Stimulated activated CD8-positive, alpha-beta memory T cell treated with anti-CD3 and anti-CD28 coated beads, Interleukin-12 subunit alpha, Interleukin-12 subunit beta, amount 100 ng/mL, for 1 hour (primary cell): ENCODE measurements around the gene ALPP.
"Not testable (repeated sequence)": the region's sequence is repeated elsewhere in the genome, so short reads cannot be mapped to it uniquely, and the experiment has no call there.

Source experiments
- DNase-seq: peaks from one replicate; pipeline ENCODE4 v3.0.0-alpha.2; 2020; ENCODE audit warnings: low read depth

The ALPP gene

DNA sequence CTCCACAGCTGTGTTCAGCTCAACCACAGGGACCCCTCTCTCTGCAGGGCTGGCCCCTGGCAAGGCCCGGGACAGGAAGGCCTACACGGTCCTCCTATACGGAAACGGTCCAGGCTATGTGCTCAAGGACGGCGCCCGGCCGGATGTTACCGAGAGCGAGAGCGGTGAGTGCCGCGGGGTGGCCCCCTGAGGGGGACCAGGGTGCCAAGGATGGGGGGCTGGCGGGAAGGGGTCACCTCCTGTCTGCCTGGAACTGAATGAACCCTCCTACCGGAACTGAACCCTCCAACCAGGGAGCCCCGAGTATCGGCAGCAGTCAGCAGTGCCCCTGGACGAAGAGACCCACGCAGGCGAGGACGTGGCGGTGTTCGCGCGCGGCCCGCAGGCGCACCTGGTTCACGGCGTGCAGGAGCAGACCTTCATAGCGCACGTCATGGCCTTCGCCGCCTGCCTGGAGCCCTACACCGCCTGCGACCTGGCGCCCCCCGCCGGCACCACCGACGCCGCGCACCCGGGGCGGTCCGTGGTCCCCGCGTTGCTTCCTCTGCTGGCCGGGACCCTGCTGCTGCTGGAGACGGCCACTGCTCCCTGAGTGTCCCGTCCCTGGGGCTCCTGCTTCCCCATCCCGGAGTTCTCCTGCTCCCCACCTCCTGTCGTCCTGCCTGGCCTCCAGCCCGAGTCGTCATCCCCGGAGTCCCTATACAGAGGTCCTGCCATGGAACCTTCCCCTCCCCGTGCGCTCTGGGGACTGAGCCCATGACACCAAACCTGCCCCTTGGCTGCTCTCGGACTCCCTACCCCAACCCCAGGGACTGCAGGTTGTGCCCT, 2.9 kb downstream of the ALPP start:
- DNase-seq = not testable (repeated sequence)

DNA sequence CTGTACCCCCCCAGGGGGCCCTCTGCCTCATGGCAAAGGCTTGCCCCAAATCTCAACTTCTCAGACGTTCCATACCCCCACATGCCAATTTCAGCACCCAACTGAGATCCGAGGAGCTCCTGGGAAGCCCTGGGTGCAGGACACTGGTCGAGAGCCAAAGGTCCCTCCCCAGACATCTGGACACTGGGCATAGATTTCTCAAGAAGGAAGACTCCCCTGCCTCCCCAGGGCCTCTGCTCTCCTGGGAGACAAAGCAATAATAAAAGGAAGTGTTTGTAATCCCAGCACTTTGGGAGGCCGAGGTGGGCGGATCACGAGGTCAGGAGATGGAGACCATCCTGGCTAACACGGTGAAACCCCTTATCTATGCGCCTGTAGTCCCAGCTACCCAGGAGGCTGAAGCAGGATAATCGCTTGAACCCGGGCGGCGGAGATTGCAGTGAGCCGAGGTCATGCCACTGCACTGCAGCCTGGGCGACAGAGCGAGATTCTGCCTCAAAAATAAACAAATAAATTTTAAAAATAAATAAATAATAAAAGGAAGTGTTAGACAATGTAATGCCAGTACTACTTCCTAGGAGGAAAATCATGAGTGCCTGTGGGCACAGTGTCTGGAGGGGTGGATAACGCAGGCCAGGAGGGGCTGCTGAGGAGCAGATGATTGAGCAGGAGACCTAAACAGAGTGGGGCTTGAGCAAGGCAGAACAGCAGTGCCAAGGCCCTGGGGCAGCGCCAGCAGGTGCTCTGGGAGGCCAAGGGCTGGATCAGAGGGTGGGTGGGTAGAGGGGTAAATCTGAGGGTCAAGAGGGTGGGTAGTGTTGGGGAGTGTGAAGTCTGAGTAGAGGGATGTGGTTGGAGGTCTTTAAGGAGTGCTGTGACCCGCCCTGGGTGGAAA, 4.0 kb downstream of the ALPP start:
- no peak for DNase-seq

DNA sequence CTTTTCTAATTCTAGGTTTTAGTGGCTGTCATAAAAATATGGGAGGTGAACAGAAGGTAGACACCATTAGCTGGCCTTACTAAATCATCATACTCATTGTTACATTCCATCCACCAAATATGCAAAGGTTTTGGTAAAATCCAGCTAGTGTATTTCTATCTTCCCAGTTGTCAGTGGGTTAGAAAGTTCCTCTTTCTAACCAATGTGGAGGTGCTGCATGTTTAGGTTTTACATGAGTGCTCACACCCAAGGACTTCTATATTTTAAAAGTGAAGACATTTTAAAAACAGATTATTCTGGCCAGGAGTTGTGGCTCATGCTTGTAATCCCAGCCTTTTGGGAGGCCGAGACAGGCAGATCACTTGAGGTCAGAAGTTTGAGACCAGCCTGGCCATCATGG, 5.9 kb downstream of the ALPP start:
- no peak for DNase-seq

DNA sequence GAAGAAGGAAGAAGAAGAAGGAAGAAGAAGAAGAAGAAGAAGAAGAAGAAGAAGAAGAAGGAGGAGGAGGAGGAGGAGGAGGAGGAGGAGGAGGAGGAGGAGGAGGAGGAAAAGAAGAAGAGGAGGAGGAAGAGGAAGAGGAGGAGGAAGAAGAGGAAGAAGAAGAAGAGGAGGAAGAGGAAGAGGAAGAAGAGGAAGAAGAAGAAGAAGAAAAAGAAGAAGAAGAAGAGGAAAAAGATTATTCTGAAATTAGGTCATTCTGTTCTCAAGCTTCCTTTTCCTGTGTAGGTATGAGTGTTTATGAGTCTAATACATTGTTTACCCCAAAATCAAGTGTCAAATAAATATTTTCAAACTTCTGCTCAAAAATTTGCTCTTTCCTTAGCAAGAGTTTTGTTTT, 6.5 kb downstream of the ALPP start:
- not testable (repeated sequence) for DNase-seq

DNA sequence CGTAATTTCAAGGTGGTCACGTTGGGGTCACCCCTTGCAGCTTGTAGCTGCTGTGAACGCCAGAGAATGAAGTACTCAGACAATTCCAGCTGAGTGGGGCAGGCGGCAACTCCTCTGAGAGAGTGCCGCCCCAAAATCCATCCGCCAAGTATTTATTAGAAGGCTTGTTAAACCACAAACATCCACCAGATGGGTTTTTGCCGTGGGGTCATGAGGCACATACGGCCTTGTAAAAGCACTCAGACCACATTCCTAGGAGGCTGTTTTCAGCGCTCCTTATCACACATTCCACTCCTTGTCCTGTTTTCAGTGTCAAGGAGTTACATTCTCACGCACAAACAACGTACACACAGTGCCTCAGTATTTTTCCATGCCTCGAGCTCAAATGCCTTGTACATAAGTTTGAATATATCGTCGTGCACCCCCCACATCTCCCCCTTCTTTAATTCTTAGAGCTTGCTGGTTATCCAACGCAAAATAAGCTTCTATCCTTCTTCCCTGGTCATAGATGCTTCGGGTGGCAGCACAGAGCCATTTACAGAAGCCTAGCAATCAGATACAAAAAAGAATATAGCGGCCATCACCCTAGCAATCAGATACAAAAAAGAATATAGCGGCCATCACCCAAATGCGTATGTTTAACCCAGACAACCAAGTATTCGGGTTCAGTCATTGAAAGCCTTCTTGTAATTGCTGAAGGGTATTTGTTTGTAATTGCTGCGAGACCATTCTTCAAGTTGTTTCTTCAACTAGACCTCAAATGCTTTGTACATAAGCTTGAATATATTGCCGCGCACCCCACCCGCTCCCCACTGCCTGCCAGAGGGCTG, 7.3 kb downstream of the ALPP start:
- DNase-seq = no peak

DNA sequence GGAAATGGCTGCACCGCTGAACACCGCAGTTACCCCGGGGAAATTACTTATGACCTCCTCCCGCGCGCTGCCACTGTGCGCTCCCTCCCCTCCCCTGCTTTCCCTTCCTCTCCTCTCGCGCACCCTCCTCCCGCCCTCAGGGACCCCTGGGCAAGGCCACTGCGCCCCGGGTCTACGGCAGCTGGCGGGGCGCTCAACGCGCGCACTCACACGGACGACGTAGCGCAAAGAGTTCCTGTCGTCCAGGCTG, 7.9 kb downstream of the ALPP start:
- DNase-seq = no peak

DNA sequence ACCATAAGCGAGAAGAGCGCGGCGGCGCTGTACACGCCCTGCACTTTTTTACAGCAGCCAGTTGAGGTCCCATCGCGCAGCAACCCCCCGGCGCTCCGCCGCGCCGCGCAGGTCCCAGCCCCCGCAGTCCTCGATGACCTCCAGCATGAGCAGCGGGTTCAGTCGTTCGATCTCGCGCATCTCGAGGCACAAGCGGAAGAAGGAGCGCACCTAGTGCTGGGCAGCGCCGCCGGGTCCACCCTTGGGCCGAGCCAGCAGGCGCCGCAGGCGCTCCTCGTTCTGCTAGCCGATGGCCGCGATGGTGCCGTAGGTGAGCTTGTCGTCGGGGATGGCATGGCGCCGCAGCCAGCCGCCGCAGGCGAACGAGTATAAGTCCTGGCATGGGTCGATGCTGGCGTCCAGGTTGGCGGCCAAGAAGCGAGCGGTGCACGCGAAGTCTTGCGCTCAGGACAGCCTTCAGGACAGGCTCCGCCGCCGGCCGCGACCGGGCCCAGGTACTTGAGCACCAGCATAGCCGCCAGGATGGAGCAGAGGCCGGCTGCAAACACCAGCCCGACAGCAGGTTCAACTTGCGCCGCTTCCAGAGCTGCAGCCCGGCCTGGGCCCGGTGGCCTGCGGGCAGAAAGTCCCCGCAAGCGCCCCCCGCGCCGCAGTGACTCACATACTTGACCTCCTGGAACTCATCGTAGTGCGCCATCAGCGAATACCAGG, 8.3 kb downstream of the ALPP start:
- DNase-seq = no peak

DNA sequence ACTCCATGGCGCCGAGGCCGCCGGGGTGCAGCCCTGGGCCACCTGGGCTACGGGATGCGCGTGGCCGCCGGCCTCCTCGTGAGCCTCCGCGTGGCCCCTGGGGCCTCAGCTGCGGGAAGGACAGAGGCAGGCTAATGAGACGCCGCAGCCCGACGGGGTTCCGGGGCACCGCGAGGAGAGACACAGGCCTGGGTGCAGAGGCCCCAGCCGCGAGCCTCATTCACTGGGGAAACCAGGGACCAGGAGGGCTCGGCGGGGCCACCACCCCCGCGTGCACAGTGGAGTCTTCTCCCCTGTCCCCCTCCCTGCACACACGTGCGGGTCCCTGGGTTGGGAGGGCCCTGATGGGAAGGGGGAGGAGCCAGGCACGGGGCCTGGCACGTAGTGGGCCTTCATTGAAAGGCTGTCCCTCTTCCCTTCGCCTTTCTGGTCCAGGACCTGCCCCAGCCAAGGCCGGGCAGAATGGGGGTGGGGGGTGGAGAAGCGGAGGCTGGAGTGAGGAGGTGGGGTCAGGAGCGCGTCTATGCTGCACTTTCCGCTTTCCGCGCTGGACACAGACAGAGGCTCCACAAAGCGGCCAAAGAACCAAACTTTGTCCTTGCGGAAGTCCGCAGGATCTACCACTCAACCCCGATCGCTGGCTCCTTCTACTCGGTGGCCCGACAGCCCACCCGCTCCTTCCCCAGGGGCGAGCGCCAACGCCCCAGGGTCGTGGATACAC, 9.1 kb downstream of the ALPP start:
- DNase-seq = no peak

DNA sequence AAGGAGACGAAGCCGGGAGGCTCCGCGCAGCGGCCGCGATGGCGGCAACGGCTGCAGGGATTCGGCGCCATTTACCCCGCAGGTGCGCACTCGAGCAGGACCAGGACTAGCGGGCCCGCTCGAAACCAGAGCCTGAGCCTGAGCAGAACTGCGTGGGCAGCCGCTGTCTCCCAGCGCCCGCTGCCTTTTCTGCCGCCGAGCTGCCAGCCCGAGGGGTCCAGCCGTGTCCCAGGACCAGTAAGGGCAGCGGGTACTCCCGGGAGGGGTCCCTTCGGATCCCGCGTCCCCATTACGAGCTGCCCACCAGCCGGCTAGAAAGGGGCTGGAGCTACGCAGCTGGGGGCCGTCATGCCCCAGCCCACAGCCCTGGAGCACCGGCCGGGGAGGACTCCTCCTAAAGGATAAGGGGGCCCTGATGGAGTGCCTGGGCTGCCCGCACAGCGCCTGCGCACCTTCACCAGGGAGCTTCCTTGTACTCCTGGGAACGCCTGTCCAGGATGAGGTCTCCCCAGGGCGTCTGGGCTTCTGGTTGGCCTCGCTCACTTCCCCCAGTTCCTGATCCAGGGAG, 9.9 kb downstream of the ALPP start:
- no peak for DNase-seq

DNA sequence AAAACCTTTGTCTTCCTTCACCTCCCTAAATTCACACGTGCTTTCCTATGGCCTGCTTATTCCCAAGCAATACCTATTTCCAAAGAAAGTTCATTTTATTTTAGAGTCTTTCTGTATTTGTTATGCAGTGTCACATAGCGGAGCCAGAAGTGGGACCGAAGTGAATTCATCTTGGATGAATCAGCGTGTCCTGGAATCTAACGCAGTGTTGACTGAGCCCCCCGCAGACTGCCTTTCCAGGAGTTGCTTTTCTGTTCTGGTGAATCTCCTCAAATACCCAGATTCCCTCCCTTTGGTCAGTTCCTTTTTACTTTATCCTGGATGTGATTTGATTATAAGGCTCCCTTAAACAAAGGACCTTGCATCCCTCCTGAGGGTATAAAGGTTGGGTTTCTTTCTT, 10.8 kb downstream of the ALPP start:
- DNase-seq = no peak

DNA sequence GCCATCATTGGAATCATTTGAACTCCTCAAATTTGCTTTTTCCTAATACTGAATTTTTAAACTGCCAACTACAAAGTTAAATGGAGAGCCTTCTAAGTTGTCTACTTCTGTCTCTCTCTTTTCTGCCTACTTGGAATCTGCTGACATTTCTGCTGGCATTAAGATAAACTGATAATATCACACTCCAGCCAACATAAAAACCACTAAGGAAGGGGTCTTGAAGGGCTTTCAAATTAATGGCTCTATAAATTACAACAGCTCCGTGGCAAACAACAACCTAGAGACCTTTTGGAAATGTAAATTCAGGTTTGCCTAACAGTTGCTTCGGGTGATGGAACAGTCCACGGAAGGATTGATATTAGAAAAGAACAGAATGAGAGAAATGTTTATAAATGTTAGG, 12.1 kb downstream of the ALPP start:
- DNase-seq = no peak

DNA sequence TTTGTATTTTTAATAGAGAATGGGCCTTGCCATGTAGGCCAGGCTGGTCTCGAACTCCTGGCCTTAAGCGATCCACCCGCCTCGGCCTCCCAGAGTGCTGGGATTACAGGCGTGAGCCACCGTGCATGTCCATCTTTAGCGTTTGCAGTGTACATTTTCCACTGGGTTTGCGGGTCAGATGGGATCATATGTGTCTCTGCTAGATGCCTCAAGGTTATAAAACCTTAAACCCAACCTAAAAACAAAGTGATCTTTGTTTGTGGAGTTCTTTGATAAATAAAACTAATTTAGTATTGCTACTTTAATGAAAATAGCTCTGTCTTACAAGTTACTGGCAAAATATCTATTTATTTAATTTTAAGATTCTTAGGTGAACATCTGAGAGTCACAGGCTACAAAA, 15.0 kb downstream of the ALPP start:
- no peak for DNase-seq

DNA sequence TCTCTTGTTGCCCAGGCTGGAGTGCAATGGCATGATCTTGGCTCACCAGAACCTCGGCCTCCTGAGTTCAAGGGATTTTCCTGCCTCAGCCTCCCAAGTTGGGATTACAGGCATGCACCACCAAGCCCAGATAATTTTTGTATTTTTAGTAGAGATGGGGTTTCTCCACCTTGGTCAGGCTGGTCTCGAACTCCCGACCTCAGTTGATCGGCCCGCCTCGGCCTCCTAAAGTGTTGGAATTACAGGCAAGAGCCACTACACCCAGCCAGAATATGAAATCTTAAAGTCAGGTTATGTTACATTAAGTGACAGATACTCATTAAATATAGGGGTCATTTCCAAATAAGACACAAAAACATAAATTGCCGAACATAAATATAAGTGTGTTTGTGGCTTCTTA, 15.9 kb downstream of the ALPP start:
- DNase-seq = not testable (repeated sequence)

DNA sequence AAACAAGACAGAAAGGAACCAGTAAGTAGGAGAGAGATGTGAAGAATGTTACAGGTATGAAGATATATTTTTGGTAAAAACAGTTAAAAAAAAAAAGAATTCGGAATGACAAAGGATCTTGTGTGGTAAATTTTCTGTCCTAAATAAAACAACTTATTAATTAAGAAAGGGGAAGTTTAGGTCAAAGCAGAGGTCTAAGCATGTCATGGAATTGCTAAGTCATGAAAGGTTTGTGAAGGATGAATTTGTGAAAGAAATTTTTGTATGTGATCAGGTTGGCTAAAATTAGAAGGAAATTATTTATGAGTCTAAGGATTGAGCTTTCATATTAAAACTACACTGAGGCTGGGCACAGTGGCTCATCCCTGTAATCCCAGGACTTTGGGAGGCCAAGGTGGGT, 17.0 kb downstream of the ALPP start:
- no peak for DNase-seq

DNA sequence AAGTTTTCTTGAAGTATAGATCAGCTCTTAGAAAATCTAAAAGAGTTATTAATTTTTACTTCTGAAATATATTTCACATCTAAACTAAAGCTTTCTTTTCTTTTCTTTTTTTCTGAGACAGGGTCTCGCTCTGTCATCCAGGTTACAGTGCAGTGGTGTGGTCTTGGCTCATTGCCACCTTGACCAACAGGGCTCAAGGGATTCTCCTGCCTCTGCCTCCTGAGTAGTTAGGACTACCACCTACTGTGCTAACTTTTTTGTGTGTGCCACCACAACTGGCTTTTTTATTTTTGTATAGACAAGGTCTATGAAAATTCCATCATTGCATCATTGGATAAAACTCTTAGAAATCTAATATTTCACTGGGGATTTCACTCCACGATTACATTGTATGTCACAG, 18.1 kb downstream of the ALPP start:
- no peak for DNase-seq

DNA sequence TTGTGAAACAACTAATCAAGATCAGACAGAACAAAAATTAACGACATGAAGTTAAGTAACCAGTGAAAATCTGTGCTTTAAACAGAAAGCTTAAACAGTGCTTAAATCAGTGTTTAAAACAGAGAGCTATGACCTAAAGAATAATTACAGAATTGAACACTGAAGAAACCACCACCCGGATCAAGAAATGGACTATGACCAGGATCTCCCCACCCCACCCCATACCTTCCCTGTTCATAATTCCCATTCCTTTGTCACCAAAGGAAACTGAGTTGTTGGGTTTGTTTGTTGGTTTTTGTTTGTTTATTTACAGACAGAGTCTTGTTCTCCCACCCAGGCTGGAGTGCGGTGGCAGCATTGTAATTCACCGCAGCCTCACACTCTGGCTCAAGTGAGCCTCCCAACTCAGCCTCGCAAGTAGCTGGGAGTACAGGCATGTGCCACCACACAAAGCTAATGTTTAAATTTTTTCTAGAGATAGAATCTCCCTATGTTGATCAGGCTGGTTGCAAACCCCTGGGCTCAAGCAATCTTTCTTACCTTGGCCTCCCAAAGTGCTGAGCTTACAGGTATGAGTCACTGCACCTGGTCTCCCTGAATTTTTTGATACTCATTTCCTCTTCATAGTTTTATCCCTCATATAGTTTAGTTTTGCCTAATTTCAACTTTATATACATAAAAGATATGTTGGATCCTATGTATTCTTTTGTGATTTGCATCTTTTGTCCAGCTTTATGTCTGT, 19.9 kb downstream of the ALPP start:
- DNase-seq = no peak

DNA sequence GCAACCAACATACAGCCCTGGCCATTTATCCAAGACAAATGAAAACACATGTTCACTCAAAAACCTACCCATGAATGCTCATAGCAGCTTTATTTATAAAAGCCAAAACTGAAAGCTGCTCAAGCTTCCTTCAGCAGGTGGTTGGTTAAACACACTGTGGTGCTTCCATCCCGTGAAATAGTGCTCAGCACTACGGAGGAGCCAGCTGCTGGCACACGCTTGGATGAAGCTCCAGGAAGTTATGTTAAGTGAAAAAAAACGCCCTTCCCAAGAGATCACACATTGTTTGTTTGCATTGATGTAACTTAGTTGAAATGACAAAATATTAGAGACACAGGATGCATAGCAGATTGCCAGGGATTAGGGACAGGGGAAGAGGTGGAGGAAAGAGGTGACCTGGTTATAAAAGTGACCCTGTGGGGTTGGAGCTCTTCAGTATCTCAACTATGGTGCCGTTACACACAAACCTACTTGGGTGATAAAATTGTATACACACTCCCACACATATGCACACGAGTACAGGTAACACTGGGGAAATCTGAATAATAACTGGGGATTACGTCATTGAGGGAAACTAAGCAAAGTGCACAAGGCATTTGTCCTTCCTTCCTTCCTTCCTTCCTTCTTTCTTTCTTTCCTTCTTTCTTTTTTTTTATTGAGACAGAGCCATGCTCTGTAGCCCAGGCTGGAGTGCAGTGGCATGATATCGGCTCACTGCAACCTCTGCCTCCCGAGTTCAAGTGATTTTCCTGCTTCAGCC, 21.9 kb downstream of the ALPP start:
- no peak for DNase-seq

DNA sequence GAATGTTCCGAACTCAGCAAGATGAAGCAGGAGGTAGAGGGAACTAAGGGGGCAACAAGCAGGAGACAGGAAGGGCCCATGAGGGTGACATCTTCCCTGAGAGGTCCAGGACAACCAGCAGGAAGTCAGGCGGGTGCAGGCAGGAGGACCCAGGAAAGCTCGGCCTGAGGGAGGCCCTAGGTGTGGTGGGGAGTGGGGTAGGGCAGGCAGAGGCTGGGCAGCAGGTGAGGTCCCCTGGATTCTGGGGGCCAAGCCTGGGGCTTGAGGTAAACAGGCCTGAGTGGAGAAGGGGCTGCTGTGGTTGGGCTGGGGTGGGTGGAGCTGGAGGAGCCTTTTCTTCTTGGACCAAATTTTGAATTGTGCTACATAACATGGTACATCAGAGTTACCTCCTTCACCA, 24.0 kb downstream of the ALPP start:
- no peak for DNase-seq

DNA sequence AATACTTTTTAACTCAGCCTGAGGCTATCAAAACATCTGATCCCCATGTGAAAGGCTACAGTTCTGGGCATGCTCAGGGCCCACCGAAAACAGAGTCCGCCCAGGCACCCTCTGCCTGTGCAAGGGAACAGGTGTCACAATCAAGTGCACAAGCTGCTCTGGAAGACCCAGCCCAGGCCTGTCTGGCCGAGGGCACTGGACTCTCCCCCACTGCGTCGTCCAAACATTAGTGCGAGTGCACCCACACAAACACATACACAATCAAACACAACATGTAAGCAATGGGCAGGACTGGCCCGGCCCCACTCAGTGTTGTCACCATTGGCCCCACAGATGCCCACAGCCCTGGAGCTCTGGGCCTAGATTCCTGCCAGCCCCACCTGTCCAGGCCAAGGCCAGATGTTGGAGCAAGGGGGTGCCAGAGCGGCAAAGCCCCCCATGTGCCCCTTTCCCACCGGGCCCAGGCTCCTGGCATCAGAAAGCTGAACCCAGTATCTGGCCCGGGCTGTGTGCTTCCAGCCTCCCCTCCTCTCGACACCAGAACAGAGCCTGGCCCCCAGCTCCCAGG, 27.5 kb downstream of the ALPP start:
- no peak for DNase-seq
